ENCODE data around the gene HHLA2.

Gene HHLA2

GRCh38 chr3:108315767-108316301, 19.5 kb downstream of the HHLA2 start:
- DNase-seq (ENCODE audit: extremely low read depth, insufficient read length), result no peak
- H3K36me3 ChIP-seq (ENCODE audit: control insufficient read depth, insufficient read depth, low read length), result no peaks in the 10 kb centered on the region
- TF ChIP-seq, protein P1, sequence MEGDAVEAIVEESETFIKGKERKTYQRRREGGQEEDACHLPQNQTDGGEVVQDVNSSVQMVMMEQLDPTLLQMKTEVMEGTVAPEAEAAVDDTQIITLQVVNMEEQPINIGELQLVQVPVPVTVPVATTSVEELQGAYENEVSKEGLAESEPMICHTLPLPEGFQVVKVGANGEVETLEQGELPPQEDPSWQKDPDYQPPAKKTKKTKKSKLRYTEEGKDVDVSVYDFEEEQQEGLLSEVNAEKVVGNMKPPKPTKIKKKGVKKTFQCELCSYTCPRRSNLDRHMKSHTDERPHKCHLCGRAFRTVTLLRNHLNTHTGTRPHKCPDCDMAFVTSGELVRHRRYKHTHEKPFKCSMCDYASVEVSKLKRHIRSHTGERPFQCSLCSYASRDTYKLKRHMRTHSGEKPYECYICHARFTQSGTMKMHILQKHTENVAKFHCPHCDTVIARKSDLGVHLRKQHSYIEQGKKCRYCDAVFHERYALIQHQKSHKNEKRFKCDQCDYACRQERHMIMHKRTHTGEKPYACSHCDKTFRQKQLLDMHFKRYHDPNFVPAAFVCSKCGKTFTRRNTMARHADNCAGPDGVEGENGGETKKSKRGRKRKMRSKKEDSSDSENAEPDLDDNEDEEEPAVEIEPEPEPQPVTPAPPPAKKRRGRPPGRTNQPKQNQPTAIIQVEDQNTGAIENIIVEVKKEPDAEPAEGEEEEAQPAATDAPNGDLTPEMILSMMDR (IDR thresholded peaks at IDR 0.05; ENCODE audit: insufficient read depth, low read length, poor library complexity, severe bottlenecking), result no peak
- H3K4me3 ChIP-seq (replicated peaks; ENCODE audit: low read depth, low read length), result no peak overlapping the region
- no peaks in the 10 kb centered on the region for H3K27me3 ChIP-seq (replicated peaks; ENCODE audit: control insufficient read depth, insufficient read depth, low read length)

- DNase-seq (ENCODE audit: extremely low read depth, insufficient read length), result no peak
- no peaks in the 10 kb centered on the region for H3K27me3 ChIP-seq (replicated peaks; ENCODE audit: control insufficient read depth, insufficient read depth, low read length)
- no peak overlapping the region for H3K4me3 ChIP-seq (replicated peaks; ENCODE audit: low read depth, low read length)
- TF ChIP-seq, protein P1 (IDR thresholded peaks at IDR 0.05; ENCODE audit: insufficient read depth, low read length, poor library complexity, severe bottlenecking), result no peak
- H3K36me3 ChIP-seq (ENCODE audit: control insufficient read depth, insufficient read depth, low read length), result no peaks in the 10 kb centered on the region
Measured at GRCh38 chr3:108319428-108320082, 23.2 kb downstream of the HHLA2 start.

- no peak for DNase-seq (ENCODE audit: extremely low read depth, insufficient read length)
- no peak overlapping the region for H3K4me3 ChIP-seq (replicated peaks; ENCODE audit: low read depth, low read length)
- H3K36me3 ChIP-seq (ENCODE audit: control insufficient read depth, insufficient read depth, low read length), result no peaks in the 10 kb centered on the region
- no peaks in the 10 kb centered on the region for H3K27me3 ChIP-seq (replicated peaks; ENCODE audit: control insufficient read depth, insufficient read depth, low read length)
- TF ChIP-seq, protein P1 (IDR thresholded peaks at IDR 0.05; ENCODE audit: insufficient read depth, low read length, poor library complexity, severe bottlenecking), result no peak
Measured at GRCh38 chr3:108320746-108321350, 24.5 kb downstream of the HHLA2 start.

DNA sequence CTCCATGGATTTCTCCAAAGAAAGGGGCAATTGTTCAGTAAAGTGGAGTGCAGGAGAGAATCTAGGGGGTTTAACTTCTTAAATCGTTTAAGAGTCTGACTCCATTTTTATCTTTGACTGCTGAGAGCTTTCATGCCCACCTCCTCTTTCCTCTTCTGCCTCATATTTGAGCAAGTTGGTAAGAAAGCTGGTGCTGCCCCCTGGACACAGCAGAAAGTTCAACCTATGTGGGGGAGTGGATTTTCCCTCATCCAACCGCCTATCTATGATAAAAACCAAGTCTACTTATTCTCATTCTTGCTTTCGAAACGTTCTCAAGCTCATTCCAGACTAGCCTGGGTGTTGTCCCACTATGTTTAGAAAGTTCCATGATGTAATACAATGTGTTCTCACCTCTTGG, 26.0 kb downstream of the HHLA2 start:
- Histone ChIP-seq H3K4me3 (replicated peaks; ENCODE audit: low read depth, low read length) (no peak overlapping the region), H3K27me3 (replicated peaks; ENCODE audit: control insufficient read depth, insufficient read depth, low read length) (no peaks in the 10 kb centered on the region), H3K36me3 (ENCODE audit: control insufficient read depth, insufficient read depth, low read length) (no peaks in the 10 kb centered on the region)
- no peak for DNase-seq (ENCODE audit: extremely low read depth, insufficient read length)
- TF ChIP-seq, protein P1 (IDR thresholded peaks at IDR 0.05; ENCODE audit: insufficient read depth, low read length, poor library complexity, severe bottlenecking), result peak; percentile 11

DNA sequence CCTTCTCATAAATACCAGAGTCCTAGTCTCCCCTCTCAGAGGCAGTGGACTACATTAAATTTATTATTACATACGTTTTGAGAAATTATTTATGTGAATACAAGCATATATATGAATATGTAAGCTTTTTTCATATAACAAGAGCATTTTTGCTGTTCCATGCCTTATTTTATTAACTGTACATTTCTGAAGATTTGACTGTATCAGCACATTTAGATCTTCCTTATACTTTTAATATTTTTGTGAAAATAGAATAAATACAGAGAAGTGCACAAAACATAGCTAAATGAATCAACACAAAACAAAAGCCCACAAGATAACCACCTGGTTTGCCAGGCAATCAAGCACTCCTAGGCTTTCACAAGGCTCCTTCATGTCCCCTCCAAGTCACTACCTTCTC, 27.8 kb downstream of the HHLA2 start:
- TF ChIP-seq, protein P1 (IDR thresholded peaks at IDR 0.05; ENCODE audit: insufficient read depth, low read length, poor library complexity, severe bottlenecking), result no peak
- DNase-seq (ENCODE audit: extremely low read depth, insufficient read length), result no peak
- no peaks in the 10 kb centered on the region for H3K27me3 ChIP-seq (replicated peaks; ENCODE audit: control insufficient read depth, insufficient read depth, low read length)
- no peaks in the 10 kb centered on the region for H3K36me3 ChIP-seq (ENCODE audit: control insufficient read depth, insufficient read depth, low read length)
- no peak overlapping the region for H3K4me3 ChIP-seq (replicated peaks; ENCODE audit: low read depth, low read length)
